Stimulated activated naive CD8-positive, alpha-beta T cell treated with anti-CD3 and anti-CD28 coated beads, Interleukin-15, Interleukin-2, amounts not matched to agents 100 U/mL and 50 U/mL, for 24 hours (primary cell): ENCODE results near the gene RNASEH2B.

Experiments
- ATAC-seq: fragments of 150-1000 bp; cut with Tn5 transposase; one replicate; pipeline ENCODE4 v1.10.0; 2021
- DNase-seq: peaks from one replicate; pipeline ENCODE4 v3.0.0; 2021

RNASEH2B gene

DNA sequence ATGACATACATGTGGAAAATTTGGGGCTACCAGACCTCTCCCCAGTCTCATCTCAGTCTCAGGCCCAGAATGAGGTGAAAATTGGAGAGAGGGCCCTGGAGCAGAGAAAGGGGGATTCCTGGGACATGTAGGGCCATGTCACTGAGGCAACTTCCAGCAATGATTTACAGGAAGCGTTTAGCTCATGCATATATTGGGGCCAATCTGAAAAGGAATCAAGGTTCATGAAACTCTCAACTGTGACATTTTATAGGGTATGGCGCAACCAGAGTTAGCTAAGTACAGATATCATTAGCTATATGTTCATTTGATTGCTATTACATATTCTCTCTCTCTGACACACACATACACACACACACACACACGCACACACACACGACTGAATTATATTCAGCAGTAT is 86.3 kb downstream of the RNASEH2B start:
- no peak for ATAC-seq
- DNase-seq, result no peak

DNA sequence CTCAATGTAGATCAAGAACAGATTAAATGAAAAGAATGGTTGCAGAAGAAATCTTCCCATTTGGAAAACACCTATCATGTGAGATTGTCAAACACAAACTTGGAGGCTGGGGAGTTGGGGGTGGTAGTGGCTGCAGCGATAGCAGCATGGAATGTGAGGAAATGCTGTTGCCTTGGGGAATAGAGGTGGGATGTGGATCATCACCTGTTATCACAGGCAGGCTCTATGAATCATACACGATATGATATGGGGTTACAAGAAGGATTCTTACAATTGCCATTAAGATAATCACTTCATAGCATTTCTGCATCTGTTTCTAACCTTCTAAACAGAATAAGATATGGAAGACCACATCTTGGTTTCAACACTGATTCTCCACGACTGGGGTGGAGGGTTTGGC is 88.7 kb downstream of the RNASEH2B start:
- no peak for ATAC-seq
- no peak for DNase-seq

DNA sequence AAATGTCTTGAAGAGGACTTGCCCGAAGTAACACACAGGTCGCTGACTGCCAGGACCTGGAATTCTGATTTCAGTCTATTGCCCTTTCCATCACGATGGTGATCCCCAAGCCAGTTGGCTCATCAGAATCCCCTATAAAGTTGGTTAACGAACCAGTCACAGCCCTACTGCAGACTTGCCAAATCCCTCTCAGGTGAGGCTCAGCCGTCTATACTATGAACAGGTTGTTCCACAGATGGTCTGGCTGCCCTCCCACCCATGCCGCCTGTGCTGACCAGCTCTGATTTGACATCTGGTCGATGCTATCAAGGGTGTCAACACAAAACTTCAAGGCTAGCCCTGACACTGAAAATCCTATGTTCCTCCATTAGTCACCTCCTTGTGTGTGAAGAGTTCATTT is 90.0 kb downstream of the RNASEH2B start:
- DNase-seq (no peak), ATAC-seq (no peak)

DNA sequence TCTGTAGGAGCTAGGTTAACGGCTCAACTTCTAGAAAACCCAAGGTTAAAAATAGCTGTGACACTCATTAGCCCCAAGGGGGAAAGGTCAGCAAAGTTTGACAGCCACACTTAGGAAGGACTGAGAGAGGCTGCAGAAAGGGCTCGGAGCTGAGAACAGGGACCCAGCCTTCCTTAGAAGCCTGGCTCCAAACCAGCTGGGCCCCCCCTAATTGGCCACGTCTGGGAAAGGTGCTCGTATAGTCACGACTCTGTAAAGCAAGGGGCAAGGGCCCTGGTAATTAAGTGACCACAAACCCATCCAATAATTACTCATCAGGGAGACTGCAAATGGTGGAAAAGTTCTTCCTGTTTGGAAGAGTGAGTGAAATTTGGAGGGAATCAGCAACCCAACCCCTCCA is 90.5 kb downstream of the RNASEH2B start:
- DNase-seq, result no peak
- ATAC-seq, result no peak

DNA sequence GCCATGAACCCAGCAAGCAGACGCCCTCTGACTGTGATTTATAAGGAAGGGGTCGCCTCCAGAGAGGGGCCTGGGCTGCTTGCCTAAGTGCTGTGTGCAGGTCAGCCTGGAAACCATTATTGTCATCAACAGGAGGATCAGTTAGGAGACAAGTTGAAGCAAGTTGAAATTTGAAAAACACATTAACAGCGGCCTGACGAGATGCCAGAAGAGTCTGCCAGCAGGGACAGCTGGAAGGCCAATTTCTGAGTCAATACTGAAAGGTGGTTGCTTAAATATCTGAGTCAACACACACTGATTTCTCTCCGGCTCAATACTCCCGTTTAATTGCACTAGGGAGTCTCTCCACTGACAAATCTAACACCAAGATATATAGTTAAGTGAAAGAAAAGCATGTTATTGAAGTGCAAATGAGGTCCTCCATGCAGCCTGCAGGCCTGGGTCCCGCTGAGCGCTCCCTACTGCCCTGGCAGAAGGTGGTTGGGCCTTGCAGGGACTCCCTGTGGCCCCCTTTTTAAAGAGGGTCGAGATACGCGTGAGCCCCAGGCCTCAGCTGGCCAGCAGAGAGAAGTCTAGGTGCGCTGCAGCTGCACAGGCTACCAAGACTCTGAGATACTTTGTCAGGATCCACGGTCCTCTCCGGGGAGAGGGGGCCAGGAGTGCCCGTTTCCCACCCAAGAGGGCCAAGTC is 91.1 kb downstream of the RNASEH2B start:
- ATAC-seq (no peak), DNase-seq (no peak)

DNA sequence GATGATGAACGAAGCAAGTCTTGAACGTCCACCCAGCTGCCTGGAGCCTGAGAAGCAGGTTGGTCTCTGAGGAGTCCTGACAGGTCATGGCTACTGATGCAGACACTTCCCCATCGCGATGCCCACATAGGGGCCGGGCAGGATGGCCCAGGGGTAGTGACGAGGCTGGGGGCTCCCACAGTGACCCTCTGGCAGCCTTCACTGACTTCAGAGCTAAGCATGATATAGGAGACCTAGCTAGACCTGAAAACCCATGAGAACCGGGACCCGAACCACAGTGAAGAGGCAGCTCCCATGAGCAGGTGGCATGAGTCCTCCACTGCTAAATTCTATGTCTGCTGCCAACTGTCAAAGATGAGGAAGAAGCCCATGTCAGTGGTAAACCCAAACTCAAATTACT is 91.7 kb downstream of the RNASEH2B start:
- DNase-seq (no peak), ATAC-seq (peak; percentile 14)

DNA sequence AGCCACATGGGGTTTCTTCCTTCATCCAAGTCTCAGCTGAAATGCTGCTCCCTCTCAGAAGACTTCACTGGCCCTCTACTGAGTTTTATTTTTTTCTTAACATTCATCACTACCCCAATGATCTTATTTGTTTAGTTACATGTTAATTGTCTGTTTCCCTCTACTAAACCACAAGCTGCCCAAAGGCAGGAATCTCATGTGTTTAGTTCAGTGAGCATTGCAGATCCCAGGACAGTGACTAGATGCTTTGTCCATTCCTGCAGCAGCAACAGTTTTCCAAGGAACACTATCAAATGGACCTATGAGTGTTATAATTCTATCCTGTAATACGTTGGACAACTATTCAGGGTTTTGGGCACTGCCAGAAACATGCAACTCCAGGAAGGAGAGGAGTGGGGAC is 93.1 kb downstream of the RNASEH2B start:
- DNase-seq (no peak), ATAC-seq (no peak)

DNA sequence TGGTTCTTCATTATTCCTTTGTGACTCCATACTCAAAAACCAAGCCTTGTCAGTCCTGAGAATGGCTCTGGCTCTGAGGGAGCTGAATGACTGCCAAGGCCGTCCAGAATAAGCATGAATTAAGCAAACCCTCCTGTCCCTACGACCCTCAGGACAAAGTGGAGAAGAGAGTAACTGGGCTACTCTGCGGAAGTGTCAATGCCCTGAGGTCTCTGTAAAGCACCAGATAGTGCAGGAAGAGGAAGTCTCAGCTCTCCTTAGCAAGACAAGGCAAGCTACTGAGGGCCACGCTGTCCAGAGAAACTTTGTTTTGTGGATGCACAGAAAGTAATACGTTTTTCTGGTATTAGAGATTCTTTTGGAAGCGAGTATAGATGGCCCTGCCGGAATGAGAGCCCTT is 94.1 kb downstream of the RNASEH2B start:
- ATAC-seq (no peak), DNase-seq (no peak)

DNA sequence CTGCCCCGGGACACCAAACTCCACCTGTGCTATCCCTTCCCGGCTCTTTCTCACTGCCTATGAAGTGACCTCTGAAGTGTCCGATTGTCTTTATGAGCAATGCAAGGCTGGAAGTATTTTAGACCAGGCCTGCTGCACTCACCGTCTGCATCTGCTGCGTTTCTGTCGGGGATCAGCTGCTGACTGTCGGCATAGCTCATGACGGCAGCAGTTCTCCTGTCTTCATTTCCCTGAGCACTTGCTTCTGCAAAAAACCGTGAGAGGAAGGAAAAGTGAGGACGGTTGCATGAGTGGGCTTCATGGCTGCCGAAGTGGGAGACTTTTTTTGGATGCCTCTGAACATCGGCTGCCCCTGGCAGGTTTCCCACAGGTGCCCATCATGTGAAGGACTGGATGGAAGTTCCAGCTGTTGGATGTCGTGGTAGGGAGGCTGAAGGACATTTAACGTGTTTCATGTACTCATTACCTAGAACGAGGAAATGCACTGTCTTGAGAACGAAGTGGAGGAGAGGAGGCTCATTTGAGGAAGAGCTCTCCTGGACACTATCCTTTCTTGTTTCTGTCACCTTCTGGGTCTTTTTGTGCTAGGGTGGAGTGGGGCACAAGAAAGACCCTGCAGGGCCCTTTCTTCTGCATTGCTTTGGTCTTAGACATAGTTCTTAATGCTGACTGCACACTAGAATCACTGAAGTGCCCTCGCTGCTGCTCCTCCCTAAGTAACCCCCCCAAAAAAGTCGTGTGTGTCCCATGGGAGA is 94.7 kb downstream of the RNASEH2B start:
- ATAC-seq (no peak), DNase-seq (no peak)

DNA sequence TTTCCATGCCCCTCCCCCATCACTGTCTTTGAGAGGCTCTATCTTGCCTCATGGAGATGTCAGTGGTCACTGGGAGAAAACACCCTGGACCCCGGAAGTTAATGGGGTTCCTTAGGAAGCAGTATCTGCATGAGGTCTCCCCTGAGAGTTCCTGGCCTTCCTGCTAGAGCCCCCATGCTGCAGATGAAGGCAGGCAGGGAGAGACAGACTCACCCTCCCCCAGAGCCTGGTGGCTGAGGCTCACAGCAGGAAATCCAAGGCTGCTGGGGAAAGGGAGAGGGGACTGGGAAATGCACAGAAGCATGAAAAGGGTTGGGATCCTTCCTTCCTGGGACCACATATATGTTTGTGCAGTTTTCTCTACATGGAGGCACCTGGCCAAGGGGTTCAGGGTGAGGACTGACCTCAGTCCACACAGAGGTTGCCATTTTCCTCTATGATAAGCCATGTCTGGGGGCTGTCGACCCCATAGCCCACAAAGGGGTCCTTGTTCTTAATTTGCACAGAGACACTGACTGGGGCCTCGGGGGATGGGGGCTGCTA is 95.4 kb downstream of the RNASEH2B start:
- no peak for DNase-seq
- no peak for ATAC-seq

DNA sequence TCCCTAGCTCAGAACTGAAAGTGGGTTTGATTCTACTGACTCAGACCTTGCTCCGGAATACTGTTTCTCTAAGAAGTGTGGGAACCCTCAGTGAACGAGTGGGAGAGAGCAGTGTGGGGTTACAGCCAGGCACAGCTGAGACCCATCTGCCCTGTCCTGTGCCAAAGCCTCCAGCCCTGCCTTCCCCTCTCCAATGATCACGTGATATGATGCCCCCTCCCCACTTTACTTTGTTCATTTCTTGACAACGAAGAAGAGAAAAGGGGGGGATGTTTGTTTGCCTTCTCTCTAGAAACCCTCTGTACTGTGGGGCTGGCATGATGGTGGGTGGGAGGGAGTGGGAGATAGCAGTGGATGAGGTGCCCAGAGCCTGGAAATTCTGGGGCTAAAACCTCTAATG is 96.0 kb downstream of the RNASEH2B start:
- ATAC-seq (no peak), DNase-seq (no peak)
